Stimulated activated naive CD4-positive, alpha-beta T cell (primary cell): Measurements from ENCODE around the gene RFX1.
"Not testable (repeated sequence)": the region's sequence is repeated elsewhere in the genome, so short reads cannot be mapped to it uniquely, and the experiment has no call there.

Experiments
- DNase-seq, 6 experiments: peaks; one replicate each; lab custom pipeline; 2025; lab: John Stamatoyannopoulos, UW

The RFX1 gene

DNA sequence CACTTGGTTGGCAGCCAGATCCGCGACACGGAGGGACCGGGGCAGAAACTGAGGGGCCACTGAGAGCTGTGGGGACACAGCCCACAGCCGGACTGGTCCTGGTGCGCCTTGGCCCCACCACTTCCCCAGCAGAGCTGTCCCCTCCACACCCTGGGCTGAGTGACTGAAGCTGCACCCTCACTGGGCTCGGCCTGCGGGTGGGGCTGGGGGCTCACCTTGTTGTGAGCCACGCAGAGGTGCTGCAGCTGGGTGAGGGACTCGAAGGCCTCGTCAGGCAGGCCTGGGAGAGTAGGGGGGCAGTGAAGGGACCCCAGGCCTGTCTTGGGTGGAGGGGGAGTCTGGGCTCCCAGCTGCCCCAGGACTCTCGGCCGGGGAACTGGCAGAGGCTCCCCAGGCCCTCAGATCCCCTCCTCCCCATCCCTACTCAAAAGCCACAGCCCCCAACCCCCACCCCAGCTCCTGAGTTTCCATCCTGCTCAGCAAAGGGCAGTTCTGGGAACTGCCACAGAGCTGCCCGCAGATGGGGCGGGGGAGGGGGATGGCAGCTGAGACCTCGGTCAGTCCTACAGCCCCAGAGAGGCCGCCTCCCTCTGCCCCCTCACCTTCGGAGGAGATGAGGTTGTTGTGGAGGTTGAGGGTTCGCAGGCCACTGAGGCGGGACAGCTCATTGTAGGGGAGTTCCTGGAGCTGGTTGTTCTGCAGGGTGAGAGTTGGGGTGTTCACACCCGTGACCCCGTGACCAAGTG is 70.2 kb downstream of the RFX1 start:
- DNase-seq: no peak

DNA sequence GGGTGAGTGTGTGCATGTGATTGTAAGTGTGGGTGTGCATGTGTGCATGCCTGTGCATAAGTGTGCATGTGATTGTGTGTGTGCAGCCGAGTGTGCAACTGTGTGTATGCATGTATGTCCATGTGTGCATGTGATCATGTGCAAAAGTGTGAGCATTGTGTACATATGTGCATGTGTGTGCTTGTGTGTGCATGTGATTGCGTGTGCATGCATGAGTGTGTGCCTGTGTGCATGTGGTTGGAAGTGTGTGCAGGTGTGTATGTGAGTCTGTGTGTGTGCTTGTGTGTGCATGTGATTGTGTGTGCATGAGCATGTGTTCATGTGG is 71.4 kb downstream of the RFX1 start:
- DNase-seq: no peak

DNA sequence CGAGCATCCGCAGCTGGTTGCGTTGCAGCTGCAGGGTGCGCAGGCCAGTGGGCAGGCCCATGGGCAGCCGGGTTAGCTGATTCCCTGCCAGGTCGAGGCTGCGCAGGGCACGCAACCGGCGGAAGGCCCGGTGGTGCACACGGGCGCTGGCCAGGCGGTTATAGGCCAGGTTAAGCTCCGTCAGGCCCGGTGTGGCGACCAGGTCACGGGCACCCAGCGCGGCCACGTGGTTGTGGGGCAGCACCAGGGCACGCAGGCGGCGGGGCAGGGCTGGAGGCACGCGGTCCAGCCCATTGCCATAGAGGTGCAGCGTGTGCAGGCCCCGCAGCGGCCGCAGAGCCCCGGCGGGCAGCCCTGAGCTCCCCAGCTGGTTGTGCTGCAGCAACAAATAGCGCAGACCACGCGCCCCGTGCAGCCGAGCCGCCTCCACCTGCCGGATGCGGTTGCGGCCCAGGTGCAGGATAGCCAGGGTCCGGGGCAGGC is 73.2 kb downstream of the RFX1 start:
- DNase-seq: no peak

DNA sequence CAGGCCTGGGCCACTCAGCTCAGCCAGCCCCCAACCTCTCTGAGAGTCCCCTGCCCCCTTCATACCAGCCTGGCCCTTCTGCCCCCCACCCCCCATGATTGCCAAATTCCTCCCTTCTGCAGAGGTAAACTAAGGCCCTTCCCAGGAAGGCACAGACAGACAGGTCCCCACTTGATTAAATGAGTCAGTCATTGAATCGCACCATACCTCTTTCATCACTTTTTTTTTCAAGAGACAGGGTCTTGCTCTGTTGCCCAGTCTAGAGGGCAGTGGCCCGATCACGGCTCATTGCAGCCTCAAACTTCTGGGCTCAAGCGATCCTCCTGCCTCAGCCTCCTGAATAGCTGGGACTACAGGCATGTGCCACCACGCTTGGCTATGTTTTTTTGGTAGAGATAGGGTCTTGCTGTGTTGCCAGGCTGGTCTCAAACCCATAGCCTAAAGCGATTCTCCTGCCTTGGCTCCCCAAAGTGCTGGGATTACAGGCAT is 73.9 kb downstream of the RFX1 start:
- no peak for DNase-seq

DNA sequence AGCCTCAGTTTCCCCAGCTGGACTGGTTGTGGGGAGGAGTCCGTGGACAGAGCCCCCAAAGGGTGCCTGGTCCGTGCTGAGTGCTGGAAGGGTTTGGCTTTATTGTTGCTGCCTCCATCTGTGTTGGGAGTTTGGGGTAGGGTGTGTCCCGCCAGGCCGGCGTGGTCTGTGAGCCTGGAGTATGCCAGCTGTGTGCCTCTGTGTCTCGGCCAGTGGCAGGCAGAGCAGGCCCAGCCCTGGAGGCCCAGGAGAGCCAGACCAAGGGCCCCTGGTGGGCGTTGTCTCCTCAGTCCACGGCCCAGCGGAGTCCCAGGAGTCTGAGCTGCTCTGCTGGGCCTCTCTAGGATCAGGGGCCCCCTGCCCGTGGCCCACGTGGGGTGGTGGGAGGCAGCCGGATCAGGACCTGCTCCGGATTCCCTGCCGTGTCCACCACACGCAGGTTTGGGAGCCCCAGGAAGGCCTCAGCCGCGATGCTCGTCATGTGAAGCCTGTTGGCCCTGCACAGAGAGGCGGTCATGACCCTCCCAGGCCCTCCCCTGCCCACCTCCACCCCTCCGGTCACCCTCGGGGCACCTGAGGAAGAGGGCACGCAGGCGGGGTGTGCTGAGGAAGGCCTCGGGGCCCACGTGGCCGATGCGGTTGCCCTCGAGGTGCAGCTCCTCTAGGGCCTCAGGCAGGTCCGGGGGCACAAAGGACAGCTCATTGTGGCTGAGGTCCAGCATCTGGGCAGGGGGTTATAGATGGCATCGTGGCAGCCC is 74.5 kb downstream of the RFX1 start:
- DNase-seq: no peak

DNA sequence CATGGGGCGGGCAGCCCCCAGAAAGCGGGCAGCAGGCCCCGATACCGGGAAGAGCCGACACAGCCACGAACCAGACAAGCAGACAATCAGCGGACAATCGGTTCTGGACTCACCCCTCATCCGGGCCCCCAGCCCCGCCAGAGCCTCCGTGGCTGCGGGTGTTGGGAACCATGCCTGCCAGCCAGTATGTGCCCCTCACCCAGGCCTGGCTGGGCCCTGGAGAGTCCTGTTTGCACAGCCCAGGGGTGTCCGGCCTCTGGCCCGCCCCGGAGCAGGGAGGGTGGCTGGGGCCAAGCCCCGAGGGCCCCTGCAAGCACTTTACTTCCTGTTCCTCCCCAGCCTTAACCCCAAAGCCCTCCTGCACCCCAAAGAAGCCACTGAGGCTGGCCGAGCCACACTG is 75.7 kb downstream of the RFX1 start:
- no peak for DNase-seq

DNA sequence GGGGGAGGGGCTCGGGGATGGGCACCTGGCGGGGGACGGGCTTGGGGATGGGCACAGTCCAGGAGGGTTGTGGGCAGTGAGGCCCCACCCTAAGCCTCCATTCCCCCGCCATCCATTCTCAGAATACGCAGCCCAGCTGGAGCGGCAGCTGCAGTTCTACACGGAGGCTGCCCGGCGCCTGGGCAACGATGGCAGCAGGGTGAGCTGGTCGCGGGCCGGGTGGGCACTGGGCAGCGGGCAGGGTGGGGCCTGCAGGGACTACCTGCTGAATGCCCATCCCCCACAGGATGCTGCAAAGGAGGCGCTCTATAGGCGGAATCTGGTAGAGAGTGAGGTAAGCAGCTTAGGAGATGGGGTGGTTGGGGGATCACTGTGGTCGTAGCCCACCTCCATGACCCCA is 76.2 kb downstream of the RFX1 start:
- DNase-seq: no peak

DNA sequence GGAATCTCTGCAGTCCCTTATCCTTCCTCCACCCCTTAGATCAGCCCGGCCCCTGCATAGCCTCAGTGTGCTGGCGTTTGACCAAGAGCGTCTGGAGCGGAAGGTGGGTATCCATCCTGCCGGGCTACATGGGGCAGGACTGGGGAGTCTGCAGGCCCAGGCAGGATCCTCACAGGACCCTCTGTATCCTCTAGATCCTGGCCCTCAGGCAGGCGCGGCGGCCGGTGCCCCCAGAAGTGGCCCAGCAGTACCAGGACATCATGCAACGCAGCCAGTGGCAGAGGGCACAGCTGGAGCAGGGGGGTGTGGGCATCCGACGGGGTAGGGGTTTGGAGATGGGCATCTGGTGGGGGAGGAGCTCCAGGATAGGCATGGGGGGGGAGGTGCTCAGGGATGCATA is 76.8 kb downstream of the RFX1 start:
- DNase-seq: no peak

DNA sequence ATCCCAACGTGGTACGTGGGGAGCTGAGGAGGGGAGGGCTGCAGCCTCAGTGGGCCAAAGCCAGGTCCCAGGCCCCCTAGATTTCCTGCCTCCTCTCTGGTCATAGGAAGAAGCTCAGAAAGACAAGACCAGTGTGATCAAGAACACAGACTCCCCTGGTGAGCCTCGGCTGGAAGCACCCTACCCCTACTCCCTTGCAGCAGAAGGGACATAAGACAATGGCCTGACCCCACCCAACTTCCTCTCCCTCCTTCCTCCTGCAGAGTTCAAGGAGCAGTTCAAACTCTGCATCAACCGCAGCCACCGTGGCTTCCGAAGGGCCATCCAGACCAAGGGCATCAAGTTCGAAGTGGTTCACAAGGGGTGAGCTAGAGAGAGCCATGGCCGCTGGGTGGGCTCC is 79.4 kb downstream of the RFX1 start:
- DNase-seq: no peak

DNA sequence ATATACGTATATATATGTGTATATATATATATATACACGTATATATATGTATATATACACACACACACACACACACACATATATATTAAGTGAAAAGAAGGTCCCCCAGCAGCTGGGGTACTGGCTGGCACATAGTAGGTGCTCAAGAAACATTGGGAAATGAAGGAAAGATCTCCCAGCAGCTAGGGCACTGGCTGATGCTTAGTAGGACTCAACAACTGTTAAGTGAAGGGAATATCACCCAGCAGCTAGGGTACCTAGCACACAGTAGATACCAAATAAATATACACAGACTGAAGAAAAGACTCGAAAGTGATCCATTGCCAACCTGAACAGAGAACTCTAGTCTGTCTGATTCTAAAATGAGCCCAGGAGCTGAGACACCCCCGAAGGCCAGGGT is 80.1 kb downstream of the RFX1 start:
- no peak for DNase-seq

DNA sequence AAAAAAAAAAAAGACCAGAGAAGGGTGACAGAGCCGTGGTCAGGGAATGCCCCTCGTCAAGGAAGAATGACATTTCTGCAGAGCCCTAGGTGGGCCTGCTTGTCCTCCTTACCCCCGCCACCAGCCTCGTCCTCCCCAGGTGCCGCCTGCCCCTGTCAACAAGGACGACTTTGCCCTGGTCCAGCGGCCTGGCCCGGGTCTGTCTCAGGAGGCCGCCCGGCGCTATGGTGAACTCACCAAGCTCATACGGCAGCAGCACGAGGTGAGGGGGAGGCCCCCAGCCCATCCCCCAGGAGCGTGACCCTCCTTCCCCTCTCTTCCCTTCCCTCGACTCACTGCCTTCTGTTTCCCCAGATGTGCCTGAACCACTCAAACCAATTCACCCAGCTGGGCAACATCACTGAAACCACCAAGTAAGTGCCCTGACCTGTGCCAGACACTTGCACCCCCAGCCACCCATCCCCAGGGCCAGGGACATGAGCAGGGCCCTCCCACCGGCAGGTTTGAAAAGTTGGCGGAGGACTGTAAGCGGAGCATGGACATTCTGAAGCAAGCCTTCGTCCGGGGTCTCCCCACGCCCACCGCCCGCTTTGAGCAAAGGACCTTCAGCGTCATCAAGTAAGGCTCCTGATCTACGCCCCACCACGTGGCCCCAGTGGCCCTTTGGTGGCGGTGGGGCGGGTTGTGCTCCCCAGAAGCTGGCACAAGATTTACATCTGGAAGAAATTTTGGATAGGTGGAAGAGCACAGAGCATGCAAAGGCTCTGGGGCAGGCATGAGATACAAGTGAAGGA is 82.7 kb downstream of the RFX1 start:
- DNase-seq: no peak

DNA sequence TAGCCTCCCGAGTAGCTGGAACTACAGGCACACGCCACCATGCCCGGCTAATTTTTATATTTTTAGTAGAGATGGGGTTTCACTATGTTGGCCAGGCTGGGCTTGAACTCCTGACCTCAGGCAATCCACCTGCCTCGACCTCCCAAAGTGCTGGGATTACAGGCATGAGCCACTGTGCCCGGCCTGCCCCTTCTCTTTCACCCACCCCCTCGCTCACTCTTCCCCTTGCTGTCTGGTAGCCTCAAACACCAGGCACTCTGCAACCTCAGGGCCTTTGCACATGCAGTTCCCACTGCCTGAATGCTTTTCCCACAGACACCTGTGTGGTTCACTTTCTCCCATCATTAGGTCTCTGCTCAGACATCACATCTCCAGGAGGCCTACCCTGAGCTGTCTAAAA is 84.0 kb downstream of the RFX1 start:
- not testable (repeated sequence) for DNase-seq

DNA sequence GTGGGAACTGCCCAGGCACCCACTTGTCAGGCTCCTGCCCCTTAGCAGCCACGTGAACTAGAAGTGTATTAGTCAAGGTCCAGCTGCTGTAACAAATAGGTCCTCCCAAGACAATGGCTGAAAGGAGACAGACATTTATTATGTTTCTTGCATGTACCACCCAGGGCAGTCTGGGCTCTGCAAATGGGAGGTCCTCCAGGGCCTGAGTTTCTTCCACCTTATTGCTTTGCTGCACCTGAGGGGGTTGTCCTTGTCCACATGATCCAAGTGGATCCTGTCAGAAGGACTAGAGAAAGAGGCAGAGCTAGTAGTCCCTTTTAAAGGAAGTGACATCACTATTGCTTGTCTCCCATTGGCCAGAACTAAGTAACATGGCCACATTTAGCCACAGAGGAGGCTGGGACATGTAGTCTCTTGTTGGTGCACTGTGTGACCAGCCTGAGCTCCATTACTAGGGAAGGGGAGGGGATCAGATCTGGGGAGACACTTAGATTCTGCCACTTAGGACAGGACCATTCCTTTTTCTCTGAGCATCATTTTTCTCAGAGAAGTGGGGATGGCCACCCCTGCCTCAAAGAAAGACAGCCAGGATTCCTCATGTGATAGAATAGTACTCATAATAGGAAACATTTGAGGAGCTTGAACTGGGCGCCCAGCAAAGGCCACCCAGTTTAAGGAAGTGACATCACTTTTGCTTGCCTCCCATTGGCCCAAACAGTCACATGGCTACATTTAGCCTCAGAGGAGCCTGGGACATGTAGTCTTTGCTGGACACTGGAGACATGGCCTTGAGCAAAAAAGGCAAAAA is 85.0 kb downstream of the RFX1 start:
- no peak for DNase-seq

DNA sequence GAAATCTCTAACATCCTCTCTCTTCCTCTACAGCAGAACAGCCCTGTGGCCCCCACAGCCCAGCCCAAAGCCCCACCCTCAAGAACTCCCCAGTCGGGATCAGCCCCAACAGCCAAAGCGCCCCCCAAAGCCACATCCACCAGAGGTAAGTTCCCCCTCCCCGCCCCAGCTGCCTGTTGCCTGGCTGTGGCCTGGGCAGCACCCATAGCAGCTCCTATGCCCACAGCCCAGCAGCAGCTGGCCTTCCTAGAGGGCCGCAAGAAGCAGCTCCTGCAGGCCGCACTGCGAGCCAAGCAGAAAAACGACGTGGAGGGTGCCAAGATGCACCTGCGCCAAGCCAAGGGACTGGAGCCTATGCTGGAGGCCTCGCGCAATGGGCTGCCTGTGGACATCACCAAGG is 85.6 kb downstream of the RFX1 start:
- DNase-seq: no peak

DNA sequence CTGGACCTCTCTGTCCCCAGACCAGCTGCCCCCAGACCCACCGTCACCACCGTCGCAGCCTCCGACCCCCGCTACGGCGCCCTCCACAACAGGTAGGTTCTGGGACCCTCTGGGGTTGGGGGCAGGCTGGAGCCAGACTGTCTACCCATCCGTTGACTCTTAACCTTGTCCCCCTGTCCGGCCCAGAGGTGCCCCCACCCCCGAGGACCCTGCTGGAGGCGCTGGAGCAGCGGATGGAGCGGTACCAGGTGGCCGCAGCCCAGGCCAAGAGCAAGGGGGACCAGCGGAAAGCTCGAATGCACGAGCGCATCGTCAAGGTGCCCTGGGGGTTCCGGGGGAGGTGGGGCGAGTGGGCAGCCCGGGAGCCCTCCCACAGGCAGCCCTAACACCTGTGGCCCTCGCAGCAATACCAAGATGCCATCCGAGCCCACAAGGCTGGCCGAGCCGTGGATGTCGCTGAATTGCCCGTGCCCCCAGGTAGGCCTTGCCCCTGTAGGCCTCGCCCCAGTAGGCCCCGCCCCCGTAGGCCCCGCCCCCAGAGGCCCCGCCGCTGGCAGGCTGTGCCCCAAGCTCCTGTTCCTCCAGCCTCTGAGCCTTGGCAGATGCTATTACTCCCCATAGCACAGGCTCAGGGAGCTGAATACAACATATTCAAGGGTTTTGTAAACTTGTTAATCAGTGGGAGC is 87.3 kb downstream of the RFX1 start:
- DNase-seq: no peak

DNA sequence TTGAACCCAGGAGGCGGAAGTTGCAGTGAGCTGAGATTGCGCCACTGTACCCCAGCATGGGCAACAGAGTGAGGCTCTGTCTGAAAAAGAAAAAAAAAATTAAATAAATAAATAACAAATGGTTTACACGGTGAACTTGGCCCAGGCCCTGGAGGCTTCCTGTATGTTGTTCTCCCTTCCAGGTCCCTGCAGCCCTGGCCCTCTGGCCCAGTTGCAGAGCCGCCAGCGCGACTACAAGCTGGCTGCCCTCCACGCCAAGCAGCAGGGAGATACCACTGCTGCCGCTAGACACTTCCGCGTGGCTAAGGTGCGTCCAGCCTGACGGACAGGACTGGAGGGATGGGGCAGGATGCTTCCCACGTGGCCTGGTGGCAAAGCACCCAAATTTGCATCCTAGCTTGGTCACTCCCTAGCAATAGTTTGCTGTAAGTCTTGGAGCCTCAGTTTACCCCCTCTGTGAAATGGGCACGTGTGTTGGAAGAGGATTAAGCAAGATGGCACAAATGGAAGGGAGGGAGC is 88.2 kb downstream of the RFX1 start:
- DNase-seq: no peak

DNA sequence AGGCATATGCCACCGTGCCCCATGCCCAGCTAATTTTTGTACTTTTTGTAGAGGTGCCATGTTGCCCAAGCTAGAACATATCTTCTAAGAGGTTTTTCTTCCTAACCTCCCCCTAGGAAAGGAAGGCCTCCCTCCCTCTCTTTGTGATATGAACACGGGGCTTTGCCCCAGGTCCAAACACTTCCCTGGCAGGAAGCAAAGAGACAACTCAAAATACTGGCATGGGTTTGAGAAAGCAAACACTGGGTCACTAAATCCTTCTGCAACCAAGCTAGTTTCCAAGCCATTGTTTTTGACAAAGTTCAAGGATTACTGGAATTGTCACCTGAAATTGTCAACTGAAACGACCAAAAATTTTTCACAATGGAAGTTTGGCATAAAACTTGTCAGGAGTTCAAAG is 91.3 kb downstream of the RFX1 start:
- DNase-seq: no peak

DNA sequence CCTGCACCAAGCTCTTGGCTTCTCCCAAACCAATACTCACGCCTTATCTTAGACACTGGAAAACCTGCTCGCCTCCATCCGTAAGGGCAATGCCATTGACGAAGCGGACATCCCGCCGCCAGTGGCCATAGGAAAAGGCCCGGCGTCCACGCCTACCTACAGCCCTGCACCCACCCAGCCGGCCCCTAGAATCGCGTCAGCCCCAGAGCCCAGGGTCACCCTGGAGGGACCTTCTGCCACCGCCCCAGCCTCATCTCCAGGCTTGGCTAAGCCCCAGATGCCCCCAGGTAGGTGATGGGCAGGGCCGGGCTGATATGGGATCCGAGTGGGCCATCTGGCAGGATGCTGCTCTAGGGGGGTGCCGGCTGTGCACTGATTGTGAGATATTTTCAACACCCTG is 92.8 kb downstream of the RFX1 start:
- DNase-seq: no peak
